HEK293 (cell line): ENCODE results near the gene NAT10.

ENCODE experiments used
- CTCF ChIA-PET: fragments of 350-600 bp; formaldehyde crosslinking; extraction: SDS; loops from one replicate; lab custom pipeline; 2021; ENCODE audit warnings: antibody characterized with exemption; lab: Yijun Ruan, JAX
- POLR2A ChIA-PET: fragments of 300-600 bp; formaldehyde crosslinking; extraction: SDS; loops from one replicate; lab custom pipeline; 2020; ENCODE audit warnings: antibody characterized with exemption, inconsistent platforms; lab: Yijun Ruan, JAX
- H3K27ac ChIP-seq: fragments of 200-500 bp; sonication (Bioruptor generic); 2 replicates; pipeline ENCODE4 v1.5.1; 2014; ENCODE audit warnings: low read depth, low read length, control low read depth, inconsistent platforms; ENCODE audit errors: extremely low read depth
- H3K36me3 ChIP-seq, 2 experiments: fragments of 200-500 bp in 1 of 2; sonication (Bioruptor generic) in 1 of 2; 1 replicate in 1 of 2; 2 replicates in 1 of 2; pipeline ENCODE4 v1.5.1; 2014 to 2017; ENCODE audit warnings: inconsistent platforms in 2 of 2, low read length in 2 of 2; ENCODE audit not compliant: control insufficient read depth in 2 of 2, insufficient read depth in 1 of 2
- H3K4me1 ChIP-seq: fragments of 200-500 bp; sonication (Bioruptor generic); 2 replicates; pipeline ENCODE4 v1.5.1; 2014; ENCODE audit warnings: mild to moderate bottlenecking, low read length, inconsistent platforms; ENCODE audit not compliant: control insufficient read depth, insufficient read depth
- H3K4me3 ChIP-seq: 2 replicates; pipeline ENCODE4 v1.5.1; 2011; ENCODE audit warnings: low read depth, mild to moderate bottlenecking, control low read depth, low read length, moderate library complexity
- H3K9me3 ChIP-seq: fragments of 200-500 bp; sonication (Bioruptor generic); 2 replicates; pipeline ENCODE4 v1.5.1; 2014; ENCODE audit warnings: low read depth, low read length, inconsistent platforms; ENCODE audit not compliant: control insufficient read depth, insufficient read depth
- GLI2 ChIP-seq: fragments of 450-650 bp; formaldehyde crosslinking; IDR thresholded peaks from 2 replicates; pipeline ENCODE4; 2017; ENCODE audit warnings: missing biosample characterization, missing genetic modification characterization, low read depth, borderline replicate concordance
- GLIS2 ChIP-seq: fragments of 450-650 bp; formaldehyde crosslinking; IDR thresholded peaks from 2 replicates; pipeline ENCODE4 v1.5.1; 2016; ENCODE audit warnings: missing biosample characterization, missing genetic modification characterization
- SP2 ChIP-seq: fragments of 450-650 bp; formaldehyde crosslinking; IDR thresholded peaks from 2 replicates; pipeline ENCODE4 v1.5.1; 2016; ENCODE audit warnings: missing biosample characterization, missing genetic modification characterization
- TRIM28 ChIP-seq: IDR thresholded peaks from 2 replicates; pipeline ENCODE4 v1.6.1; 2011; ENCODE audit warnings: low read length, control low read depth, borderline replicate concordance
- YY2 ChIP-seq: fragments of 450-650 bp; formaldehyde crosslinking; IDR thresholded peaks from 2 replicates; pipeline ENCODE4 v1.5.1; 2016; ENCODE audit warnings: missing biosample characterization, missing genetic modification characterization
- ZBTB10 ChIP-seq: fragments of 450-650 bp; formaldehyde crosslinking; IDR thresholded peaks from 2 replicates; pipeline ENCODE4 v1.5.1; 2016; ENCODE audit warnings: missing biosample characterization, missing genetic modification characterization
- ZBTB44 ChIP-seq: fragments of 450-650 bp; IDR thresholded peaks from 2 replicates; pipeline ENCODE4 v1.5.1; 2018; ENCODE audit warnings: missing biosample characterization, mild to moderate bottlenecking, missing genetic modification characterization
- ZNF16 ChIP-seq: fragments of 450-650 bp; formaldehyde crosslinking; IDR thresholded peaks from 2 replicates; pipeline ENCODE4 v1.5.1; 2016; ENCODE audit warnings: low read depth, missing biosample characterization, missing genetic modification characterization
- ZNF324 ChIP-seq: fragments of 450-650 bp; formaldehyde crosslinking; IDR thresholded peaks from 2 replicates; pipeline ENCODE4 v1.5.1; 2016; ENCODE audit warnings: missing biosample characterization, missing genetic modification characterization
- ZNF341 ChIP-seq: fragments of 450-650 bp; formaldehyde crosslinking; IDR thresholded peaks from 2 replicates; pipeline ENCODE4; 2016; ENCODE audit warnings: low read depth, missing biosample characterization, missing genetic modification characterization
- ZNF433 ChIP-seq: fragments of 450-650 bp; formaldehyde crosslinking; IDR thresholded peaks from 2 replicates; pipeline ENCODE4 v1.5.1; 2016; ENCODE audit warnings: missing biosample characterization, missing genetic modification characterization, low read depth
- ZNF449 ChIP-seq: fragments of 450-650 bp; formaldehyde crosslinking; IDR thresholded peaks from 2 replicates; pipeline ENCODE4 v1.5.1; 2017; ENCODE audit warnings: missing biosample characterization, mild to moderate bottlenecking, missing genetic modification characterization, moderate library complexity
- ZNF514 ChIP-seq: fragments of 450-650 bp; formaldehyde crosslinking; IDR thresholded peaks from 2 replicates; pipeline ENCODE4 v1.5.1; 2016; ENCODE audit warnings: missing biosample characterization, missing genetic modification characterization
- ZNF529 ChIP-seq: fragments of 450-650 bp; formaldehyde crosslinking; IDR thresholded peaks from 2 replicates; pipeline ENCODE4 v1.5.1; 2017; ENCODE audit warnings: missing genetic modification characterization, missing biosample characterization; ENCODE audit not compliant: insufficient replicate concordance
- ZNF530 ChIP-seq: fragments of 450-650 bp; formaldehyde crosslinking; IDR thresholded peaks from 2 replicates; pipeline ENCODE4 v1.5.1; 2016; ENCODE audit warnings: low read depth, missing biosample characterization, missing genetic modification characterization
- ZNF585B ChIP-seq: fragments of 450-650 bp; formaldehyde crosslinking; IDR thresholded peaks from 2 replicates; pipeline ENCODE4 v1.5.1; 2016; ENCODE audit warnings: missing biosample characterization, missing genetic modification characterization
- ZNF621 ChIP-seq: fragments of 450-650 bp; formaldehyde crosslinking; IDR thresholded peaks from 2 replicates; pipeline ENCODE4 v1.5.1; 2017; ENCODE audit warnings: missing biosample characterization, missing genetic modification characterization
- ZNF629 ChIP-seq: fragments of 450-650 bp; formaldehyde crosslinking; IDR thresholded peaks from 2 replicates; pipeline ENCODE4 v1.5.1; 2017; ENCODE audit warnings: missing biosample characterization, missing genetic modification characterization
- ZNF670 ChIP-seq: fragments of 450-650 bp; formaldehyde crosslinking; IDR thresholded peaks from 2 replicates; pipeline ENCODE4 v1.5.1; 2016; ENCODE audit warnings: missing biosample characterization, missing genetic modification characterization, low read depth
- ZNF701 ChIP-seq: fragments of 450-650 bp; formaldehyde crosslinking; IDR thresholded peaks from 2 replicates; pipeline ENCODE4 v1.5.1; 2016; ENCODE audit warnings: missing biosample characterization, missing genetic modification characterization
- ZNF76 ChIP-seq: fragments of 450-650 bp; formaldehyde crosslinking; IDR thresholded peaks from 2 replicates; pipeline ENCODE4; 2016; ENCODE audit warnings: low read depth, missing biosample characterization, missing genetic modification characterization, borderline replicate concordance
- ZNF791 ChIP-seq: fragments of 450-650 bp; formaldehyde crosslinking; IDR thresholded peaks from 2 replicates; pipeline ENCODE4 v1.5.1; 2016; ENCODE audit warnings: missing biosample characterization, missing genetic modification characterization

NAT10 gene

GRCh38 chr11:34147581-34147980 is 42.2 kb downstream of the NAT10 start (continued):
- no peak for TF ChIP-seq ZNF791 (tag by site-specific recombination)
- no peak for TF ChIP-seq ZBTB10 (tag by site-specific recombination)
- TF ChIP-seq, all 188 proteins: peak for 0

- TF ChIP-seq ZNF530 (tag by site-specific recombination): no peak
- no peak for TF ChIP-seq ZNF433 (tag by site-specific recombination)
- no peak for TF ChIP-seq ZNF324 (tag by site-specific recombination)
- TF ChIP-seq ZNF76 (tag by site-specific recombination): no peak
- TF ChIP-seq ZNF670 (tag by site-specific recombination): no peak
- no peak for TF ChIP-seq ZNF514 (tag by site-specific recombination)
- no peak for TF ChIP-seq ZNF341 (tag by site-specific recombination)
- no peak for TF ChIP-seq ZNF701 (tag by site-specific recombination)
- TF ChIP-seq ZNF585B: no peak
- TF ChIP-seq GLI2 (tag by site-specific recombination): no peak
- no peak for TF ChIP-seq GLIS2 (tag by site-specific recombination)
- TF ChIP-seq ZNF621: no peak
- no peak for TF ChIP-seq TRIM28
- no peak for TF ChIP-seq ZNF16 (tag by site-specific recombination)
- TF ChIP-seq ZBTB44 (tag by site-specific recombination): no peak
- TF ChIP-seq ZNF529 (tag by site-specific recombination): no peak
- no peak for TF ChIP-seq YY2 (tag by site-specific recombination)
- no peak for TF ChIP-seq ZNF629 (tag by site-specific recombination)
- no peak for TF ChIP-seq SP2 (tag by site-specific recombination)
- TF ChIP-seq ZNF449 (tag by site-specific recombination): no peak
- Histone ChIP-seq H3K9me3 (no peaks in the 10 kb centered on the region), H3K36me3 (peaks cover 0 to 98% of the 10 kb centered on the region in 2 experiments), H3K4me1 (no peaks in the 10 kb centered on the region), H3K4me3 (no peak overlapping the region), H3K27ac (no peak overlapping the region)
- ChIA-PET POLR2A (no interaction called here), CTCF (interaction anchor here (0.5 to 0.7 kb wide), 3 partner anchors 12 to 217 kb away, joined by 3 read pairs; no protein-coding TSS in a partner anchor)
These were observed 43.2 kb downstream of the NAT10 start for GRCh38 chr11:34148504-34149165.
